HT-29 (cell line): ENCODE data around the gene CXADR. TPM values are rescaled to one million over a fixed set of nuclear protein-coding genes. Genes with fewer than 3 reads are reported as not detected.
A peak's percentile ranks its signal among the peaks of the same experiment; 100 is the strongest.
"Not testable (repeated sequence)": the region's sequence is repeated elsewhere in the genome, so short reads cannot be mapped to it uniquely, and the experiment has no call there.

Experiments
- DNase-seq: peaks from one replicate; pipeline ENCODE4 v3.0.0-alpha.2; 2015; ENCODE audit warnings: low spot score
- total RNA-seq: library from RNA; depleted of rRNA; stranded (reverse); fragments of >200 nt; shearing (Covaris generic); gene quantifications from 2 replicates; pipeline ENCODE4 v1.2.3, GENCODE V29; 2014; rRNA removed

The CXADR gene
- 17.4 and 24.7 TPM in 2 replicates for total RNA-seq

DNA sequence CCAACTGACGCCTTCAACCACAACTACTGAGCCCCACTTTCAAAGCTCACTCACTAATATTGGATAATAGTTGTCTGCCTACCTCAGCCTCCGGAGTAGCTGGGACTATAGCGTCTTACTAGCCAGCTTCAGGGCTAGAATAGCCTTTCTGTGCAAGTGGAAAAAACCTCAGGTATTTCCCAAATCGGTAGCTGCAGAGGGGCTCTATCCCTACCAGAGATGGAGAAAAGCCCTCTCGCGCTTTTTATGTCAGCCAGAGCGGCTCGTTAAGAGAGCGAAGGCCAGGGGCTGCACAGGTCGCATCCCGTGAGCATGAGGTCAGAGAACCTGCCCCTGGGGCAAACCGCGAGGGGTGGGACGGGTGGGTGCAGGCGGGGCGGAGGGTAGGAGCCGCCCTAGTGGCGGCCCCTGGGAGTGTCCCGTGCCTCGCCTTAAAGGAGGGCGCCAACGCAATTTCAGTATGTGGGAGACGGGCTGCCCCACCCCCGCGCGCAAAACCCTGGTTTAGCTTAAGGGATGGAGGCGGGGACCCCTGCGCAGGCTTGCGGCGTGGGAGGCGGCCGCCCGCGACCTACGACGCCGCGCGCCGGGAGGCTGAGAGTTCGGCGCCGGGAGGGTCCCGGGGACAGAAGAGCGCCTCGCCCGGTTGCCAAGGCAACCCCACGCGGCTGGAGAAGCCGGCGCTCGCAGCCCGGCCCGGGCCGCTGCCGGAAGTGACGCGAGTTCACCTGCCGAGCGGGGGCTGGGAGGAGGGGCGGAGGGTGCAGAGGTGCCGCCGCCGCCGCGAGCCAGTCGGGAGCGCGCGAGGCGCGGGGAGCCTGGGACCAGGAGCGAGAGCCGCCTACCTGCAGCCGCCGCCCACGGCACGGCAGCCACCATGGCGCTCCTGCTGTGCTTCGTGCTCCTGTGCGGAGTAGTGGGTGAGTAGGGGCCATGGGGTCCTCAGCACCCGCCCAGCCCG lies at the start of gene CXADR:
Gene CXADR, plus strand, starts transcription at position 791 of the 961 bp plus-strand sequence. Its CDS starts 87 bp downstream, at position 878.
- DNase-seq, result peak; percentile 86

DNA sequence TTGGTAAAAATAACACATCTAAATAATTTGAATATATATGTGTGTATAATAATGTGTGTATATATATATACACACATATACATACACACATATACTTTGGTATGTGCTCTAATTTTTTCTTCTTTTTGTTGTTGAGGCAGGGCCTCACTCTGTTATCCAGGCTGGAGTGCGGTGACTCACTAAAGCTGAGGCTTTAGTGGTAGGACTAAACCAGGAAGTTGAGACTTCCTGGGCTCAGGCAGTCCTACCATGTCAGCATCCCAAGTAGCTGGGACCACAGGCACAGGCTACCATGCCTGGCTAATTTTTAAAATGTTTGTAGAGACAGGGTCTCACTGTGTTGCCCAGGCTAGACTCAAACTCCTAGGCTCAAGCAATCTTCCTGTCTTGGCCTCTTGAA lies 46.7 kb upstream of the CXADR start:
- no peak for DNase-seq

DNA sequence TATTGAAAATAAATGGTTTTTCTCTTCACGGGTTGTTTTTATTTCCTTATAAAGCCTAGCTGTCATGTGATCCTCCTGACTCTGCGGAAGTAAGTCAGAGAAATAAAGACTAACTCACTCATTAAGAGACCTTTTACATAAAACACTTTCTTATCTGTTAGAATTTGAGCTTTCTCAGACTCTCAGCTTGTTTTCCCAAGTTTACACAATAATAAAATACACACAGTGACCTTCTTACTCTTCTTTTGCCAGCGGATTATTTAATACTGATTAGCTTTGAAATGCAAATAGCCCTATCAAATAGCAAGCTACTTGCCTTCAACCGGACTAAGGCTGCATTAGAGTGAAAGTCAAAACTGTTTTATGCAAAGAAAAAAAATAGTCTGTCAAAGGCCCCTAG lies 45.5 kb upstream of the CXADR start:
- DNase-seq, result no peak

DNA sequence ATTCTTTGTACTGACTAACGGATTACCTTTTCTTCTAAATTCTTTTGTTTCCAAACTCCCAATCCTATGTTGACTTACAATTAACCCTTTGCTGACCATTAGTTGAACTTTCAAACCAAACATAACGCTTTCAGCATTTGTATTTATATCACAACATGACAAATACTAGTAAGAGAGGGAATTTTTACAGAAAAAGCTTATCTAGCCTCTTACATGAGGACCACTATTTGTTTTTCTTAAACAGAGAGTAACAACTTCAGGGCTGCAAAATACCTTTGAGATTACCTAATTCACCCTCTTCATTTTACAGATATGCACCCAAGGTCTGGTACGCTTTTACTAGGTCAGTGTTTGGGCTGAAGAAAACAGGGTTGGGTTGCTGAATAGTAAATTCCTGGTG lies 45.0 kb upstream of the CXADR start:
- no peak for DNase-seq

DNA sequence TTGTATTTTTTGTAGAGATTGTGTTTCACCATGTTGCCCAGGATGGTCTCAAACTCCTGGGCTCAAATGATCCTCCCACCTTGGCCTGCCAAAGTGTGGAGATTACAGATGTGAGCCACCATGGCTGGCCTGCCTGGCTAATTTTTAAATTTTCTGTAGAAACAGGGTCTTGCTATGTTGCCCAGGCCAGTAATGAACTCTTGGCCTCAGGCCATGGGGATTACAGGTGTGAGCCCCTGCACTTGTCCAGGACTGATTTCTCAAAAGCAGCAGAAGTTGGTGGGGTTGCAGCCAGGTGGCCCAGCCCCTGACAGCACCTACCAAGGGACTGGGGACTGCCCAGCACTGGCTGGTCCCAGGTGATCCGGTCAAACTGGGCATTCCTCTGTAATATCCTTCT lies 44.1 kb upstream of the CXADR start:
- no peak for DNase-seq

DNA sequence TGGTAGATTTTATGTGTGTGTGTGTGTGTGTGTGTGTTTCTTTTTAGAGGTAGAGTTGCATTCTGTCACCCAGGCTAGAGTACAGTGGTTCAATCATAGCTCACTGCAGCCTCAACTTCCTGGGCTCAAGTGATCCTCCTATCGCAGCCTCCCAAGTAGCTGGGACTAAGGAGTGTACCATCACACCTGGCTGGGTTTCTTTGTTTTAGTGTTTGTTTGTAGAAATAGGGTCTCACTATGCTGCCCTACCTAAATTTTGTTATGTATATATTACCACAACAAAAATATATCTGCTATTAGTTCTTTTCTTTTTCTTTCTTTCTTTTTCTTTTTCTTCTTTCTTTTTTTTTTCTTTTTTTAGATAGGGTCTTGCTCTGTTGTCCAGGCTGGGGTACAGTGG lies 43.1 kb upstream of the CXADR start:
- DNase-seq, result no peak

DNA sequence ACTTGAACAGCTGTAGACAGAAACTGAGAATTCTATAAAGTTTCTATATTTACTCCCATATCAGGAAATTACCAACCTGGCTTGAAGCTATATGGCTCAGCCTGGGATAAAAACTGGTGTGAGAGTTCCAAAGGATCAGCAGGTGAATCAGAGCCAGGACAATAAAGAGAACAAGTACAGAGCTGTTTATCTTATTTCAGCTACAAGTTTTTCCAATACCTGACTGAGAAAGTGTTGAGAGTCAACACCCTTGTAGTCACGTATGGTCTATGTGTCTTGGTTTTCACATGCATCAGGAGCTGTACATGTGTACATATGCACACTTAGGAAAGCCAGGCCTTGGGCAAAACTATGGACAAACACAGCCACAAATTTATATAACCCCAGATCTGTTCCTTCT lies 40.7 kb upstream of the CXADR start:
- no peak for DNase-seq

DNA sequence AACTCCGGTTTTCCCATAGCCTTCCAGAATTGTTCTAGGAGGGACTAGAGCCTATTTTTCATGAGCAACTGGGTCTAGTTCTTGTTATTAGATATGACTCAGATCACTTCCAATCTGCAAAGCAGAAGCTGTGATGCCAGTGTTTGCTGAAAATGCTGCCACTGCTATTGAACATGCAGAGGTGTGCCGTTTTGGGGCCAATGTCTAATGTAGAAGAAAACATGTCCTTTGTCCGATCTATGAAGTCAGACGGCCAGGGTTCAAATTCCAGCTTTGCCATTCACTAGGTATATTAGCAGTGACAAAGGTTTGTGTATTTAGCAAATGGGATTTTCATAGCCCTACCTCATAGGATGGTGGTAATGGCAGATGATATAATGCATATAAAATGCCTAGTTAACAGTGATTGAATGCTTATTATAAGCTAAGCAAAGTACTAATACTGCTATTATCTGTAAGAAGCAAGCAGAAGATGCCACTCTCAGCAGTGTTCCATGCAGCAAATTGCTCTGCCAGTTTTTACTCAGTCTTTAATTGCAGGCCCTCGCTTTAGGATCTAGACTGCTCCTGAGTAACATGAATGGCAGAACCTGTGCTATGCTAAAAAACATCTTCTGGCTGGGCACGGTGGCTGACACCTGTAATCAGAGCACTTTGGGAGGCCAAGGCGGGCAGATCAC lies 40.1 kb upstream of the CXADR start:
- peak; percentile 9 for DNase-seq

DNA sequence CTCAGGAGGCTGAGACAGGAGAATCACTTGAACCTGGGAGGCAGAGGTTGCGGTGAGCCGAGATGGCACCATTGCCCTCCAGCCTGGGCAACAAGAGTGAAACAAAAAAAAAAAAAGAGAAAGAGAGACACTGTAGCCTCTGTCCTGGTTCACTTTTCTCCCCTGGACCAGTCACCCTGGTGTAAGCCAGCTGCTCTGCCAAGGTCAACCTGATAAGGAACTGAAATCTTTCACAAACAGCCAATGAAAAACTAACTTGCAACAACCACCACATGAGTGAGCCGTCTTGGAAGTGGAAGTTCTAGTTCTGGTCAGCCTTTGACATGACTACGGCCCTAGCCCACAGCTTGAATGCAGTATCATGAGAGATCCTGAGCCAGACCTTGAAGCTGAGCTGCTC lies 36.8 kb upstream of the CXADR start:
- no peak for DNase-seq

DNA sequence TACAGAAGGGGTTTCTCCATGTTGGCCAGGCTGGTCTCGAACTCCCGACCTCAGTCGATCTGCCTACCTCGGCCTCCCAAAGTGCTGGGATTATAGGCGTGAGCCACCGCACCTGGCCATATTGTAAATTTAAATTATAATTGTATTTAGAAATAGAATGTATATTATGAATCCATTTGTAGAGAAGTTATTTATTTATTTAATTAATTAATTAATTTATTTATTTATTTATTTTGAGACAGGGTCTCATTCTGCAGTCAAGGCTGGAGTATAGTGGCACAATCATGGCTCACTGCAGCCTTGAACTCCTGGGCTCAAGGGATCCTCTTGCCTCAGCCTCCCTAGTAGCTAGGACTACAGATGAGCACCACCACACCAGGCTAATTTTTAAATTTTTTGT lies 34.7 kb upstream of the CXADR start:
- not testable (repeated sequence) for DNase-seq

DNA sequence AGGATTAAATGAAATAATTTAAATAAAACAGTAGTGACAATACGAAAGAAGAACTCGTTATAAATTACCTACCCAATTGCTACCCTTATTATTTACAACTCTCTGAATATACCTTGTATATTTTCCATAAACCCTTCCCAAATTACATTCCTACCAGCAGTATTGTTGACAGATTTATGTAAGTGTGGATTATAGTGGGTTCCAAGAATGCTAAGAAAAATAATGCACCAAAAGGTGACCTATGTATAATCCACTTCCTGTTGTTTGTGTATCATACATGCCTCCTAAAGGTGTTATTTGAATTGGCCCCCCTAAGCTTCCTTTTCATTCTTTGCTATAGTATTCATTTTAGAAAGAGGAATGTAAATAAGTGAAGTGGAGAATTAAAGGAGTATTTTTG lies 33.2 kb upstream of the CXADR start:
- DNase-seq, result no peak

DNA sequence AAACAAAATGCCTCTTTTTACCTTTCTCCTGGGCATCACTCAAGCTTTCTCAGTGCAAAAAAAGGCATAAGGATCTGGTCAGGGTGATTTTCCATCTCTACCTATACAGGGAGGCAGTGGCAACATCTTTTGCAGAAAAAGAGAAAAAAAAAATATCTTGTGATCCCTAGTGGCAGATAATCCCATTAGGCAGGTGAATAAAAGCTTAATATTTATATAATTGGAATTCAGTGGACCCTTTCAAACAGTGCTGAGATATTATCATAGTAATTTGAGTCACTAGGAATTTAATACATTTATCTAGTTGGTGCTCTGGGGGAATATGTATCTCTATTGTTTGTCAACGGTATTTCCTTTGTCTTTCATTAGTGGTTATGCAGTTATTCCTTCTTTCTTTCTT lies 29.9 kb upstream of the CXADR start:
- DNase-seq, result no peak

DNA sequence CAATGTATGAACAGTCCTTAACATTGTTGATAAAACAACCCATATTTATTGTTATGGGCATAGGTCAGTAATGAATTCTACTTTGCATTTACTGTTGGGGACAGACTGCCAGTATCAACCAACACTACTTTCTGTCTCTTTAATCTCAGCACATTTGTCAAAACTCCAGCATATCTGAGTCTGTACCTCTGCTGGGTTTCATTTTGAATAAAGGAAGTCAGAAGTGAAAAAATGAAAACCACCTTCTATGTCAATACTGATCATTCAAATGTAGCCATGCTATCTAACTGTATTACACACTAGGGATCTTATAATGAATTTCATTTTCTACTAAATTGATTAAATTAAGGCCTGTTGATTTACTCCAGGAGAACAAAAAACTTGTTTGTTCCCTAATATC lies 24.2 kb upstream of the CXADR start:
- no peak for DNase-seq

DNA sequence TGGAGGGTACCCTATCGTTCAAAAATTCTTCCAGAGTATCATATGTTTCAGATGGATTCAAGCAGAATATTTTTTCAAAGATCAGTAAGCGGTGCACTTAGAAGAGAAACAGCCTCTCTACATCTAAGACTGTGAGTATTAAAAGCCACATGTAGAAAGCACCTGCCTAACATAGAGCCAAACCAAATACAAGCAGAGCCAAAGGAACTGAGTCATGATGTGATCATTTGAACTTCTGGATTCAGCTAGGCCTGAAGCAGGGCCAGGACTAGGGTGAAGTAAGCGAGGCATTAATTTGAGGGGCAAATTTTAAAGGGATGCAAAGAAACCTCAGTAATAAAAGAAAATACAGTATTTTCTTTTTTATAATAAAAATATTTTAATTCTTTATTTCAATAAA lies 23.3 kb upstream of the CXADR start:
- not testable (repeated sequence) for DNase-seq

DNA sequence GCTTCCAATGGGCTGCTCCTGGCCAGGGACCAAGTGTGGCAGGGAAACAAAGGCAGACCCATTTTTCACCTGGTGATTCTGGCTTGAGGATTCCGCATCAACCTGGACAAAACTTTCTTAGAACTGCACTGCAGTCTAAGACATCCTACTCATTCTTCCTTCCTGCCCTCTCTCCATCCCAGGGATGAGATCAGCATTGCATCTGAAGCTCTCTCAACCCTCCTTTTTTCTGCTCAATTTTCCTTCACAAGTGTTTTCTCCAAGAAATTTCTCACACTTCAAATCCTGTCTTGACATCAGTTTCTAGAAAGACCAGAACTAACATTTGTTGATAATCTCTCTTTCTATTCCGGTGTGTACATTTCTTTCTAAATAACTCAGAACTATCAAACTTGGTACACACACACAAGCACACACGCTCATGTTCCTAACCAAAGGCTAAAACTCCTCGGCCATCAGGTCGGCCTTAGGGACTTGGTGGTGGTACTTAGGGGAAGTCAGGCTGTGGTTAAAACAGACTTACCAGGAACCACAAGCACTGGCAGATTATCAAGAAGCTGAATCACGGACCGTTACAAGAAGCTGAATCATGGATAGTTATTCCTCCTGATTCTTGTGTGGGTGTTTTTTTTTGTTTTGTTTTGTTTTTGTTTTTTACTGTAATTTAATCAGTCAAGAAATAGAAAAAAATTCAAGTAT lies 21.0 kb upstream of the CXADR start:
- DNase-seq, result no peak

DNA sequence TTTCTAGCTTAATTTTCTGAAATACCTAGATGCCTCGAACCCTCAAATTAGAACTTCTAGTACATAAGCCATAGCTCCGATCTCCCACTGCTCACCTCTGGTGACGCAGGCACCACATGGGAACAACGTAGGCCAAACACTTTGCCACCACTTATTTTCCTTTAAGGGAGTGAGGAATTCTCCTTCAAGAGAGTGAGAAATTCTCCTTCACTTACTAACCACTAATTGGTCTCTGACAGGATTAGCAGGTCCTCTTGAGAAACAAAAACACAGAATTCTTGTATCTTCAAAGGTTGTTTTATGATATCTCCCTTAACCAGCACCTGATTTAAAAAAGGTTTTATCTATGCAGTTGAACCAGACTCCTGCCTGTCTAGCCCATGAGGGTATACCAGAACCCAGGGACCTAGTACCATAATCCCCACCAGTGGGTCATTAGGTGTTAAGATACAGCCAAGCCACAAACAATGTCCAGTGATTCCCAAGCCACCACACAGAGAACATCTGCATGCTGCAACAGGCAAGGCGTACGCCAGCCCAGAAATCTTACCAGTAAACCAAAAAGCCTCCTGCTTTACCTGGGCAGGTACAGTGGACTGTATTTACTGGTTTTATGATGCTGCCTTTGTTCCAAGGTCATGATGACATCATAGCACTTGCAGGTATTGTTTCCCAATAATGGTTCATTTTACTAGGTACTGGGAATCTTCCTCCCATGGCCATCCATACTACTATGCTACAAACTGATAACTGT lies 20.3 kb upstream of the CXADR start:
- no peak for DNase-seq

DNA sequence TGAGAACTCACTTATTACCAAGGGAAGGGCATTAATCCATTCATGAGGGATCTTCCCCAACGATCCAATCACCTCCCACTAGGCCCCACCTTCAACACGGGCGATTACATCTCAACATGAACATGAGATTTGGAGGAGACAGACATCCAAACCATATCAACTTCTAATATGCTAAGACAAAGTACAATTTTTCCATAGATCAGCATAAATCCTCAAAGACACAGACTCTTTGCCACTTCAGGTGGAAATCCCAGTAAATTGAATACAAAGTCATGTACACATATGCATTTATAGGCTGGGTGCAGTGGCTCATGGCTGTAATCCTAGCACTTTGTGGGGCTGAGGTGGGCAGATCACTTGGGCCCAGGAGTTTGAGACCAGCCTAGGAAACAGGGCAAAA lies 18.8 kb upstream of the CXADR start:
- DNase-seq, result no peak

DNA sequence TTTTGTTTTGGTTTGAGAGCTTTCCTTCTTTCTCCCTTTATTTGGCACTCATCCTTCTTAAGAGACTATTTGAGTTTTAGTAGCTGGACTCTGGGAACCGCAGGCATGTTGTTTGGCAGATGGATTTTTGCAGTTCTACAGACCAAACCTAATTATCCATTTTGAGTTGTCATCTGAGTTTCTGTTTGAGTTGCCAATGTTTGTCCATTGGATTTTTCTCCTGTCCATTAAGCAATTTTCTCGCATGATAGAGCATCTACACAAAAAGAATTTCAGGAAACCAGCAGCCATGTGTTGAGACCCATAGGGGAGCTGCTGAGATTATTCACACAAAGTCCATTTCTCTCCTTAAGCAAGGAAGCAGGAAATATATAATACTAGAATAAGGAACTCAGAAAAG lies 17.2 kb upstream of the CXADR start:
- no peak for DNase-seq

DNA sequence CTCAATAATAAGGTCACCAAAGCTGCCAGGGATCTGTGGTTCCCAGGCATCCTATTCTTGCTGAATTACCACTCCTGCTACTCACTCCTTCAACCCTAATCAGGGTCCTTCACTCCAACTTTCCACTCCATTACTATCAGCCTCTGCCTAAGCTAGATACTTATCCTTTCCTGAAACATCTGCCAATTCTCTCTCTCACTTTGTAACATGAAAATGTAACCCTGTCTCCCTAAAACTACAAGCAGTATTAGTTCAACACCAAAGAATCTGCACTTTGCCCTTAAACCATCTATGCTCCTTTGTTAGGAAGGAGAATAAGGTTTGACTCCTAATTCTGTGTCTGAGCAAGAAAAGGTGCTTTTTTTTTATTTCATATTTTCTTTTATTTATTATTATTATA lies 15.5 kb upstream of the CXADR start:
- DNase-seq, result no peak

DNA sequence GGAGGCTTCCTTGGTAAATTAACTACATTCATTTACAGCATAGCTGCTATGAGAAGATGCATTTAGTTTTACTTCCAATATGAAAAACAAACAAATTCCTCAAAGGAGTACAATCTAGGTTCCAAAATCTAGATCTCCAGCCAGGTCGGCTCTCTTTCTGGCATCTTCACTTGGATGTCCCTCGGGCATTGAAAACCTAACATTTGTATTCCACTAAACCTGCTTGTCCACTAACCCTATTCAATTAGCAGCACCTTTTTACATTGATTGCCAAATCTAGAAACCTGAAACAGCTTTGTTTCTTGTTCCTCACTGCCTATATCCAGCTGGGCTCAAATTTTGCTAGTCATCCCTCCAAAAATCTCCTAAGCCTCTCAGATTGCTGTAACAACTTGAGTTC lies 14.3 kb upstream of the CXADR start:
- no peak for DNase-seq
